Endothelial cell of umbilical vein (primary cell): ENCODE results near the gene SIGLEC15. TPM values are rescaled to one million over a fixed set of nuclear protein-coding genes. Genes with fewer than 3 reads are reported as not detected.

Experiments used
- BruUV-seq: library from RNA; stranded (reverse); fragments of 400-500 nt; replicated peaks from 2 replicates; lab custom pipeline; 2021; lab: Mats Ljungman, UMichigan
- CTCF ChIA-PET: fragments of 300-600, 350-600 bp; sonication (Branson Sonifier 250); formaldehyde crosslinking; loops from one replicate; lab custom pipeline; 2021; ENCODE audit warnings: antibody characterized with exemption, inconsistent platforms; lab: Charles Lee
- POLR2A ChIA-PET: fragments of 300-600, 350-600 bp; sonication (Branson Sonifier 250); formaldehyde crosslinking; loops from one replicate; lab custom pipeline; 2021; ENCODE audit warnings: antibody characterized with exemption, inconsistent platforms; lab: Charles Lee
- DNase-seq: peaks from one replicate; pipeline ENCODE4 v3.0.0-alpha.2; 2011; ENCODE audit warnings: low read depth, low spot score
- FAIRE-seq: peaks from 2 replicates; lab custom pipeline; 2011; peaks lifted over from hg19 to GRCh38; lab: Jason Lieb, UNC
- H2AFZ ChIP-seq: 2 replicates; pipeline ENCODE4 v1.6.0; 2012; ENCODE audit warnings: low read depth, low read length, control low read depth, inconsistent platforms
- H3K27ac ChIP-seq: 2 replicates; pipeline ENCODE4 v1.5.1; 2011; ENCODE audit warnings: low read depth, mild to moderate bottlenecking, control low read depth, low read length, moderate library complexity; ENCODE audit not compliant: insufficient read depth
- H3K27me3 ChIP-seq, 2 experiments: 2 replicates each; pipeline versions ENCODE4 v1.6.0 to v1.6.1; 2011; ENCODE audit warnings: low read length in 2 of 2, mixed read lengths in 1 of 2; ENCODE audit not compliant: control insufficient read depth in 2 of 2, insufficient read depth in 2 of 2
- H3K36me3 ChIP-seq, 2 experiments: 2 replicates in 1 of 2; 3 replicates in 1 of 2; pipeline ENCODE4 v1.5.1; 2011; ENCODE audit warnings: low read length in 2 of 2, mild to moderate bottlenecking in 1 of 2, moderate library complexity in 1 of 2; ENCODE audit not compliant: control insufficient read depth in 2 of 2, insufficient read depth in 2 of 2; ENCODE audit errors: extremely low read depth in 1 of 2
- H3K4me1 ChIP-seq: 3 replicates; pipeline ENCODE4 v1.5.1; 2011; ENCODE audit warnings: mild to moderate bottlenecking, low read length; ENCODE audit not compliant: control insufficient read depth, insufficient read depth; ENCODE audit errors: extremely low read depth
- H3K4me2 ChIP-seq: 2 replicates; pipeline ENCODE4 v1.6.1; 2011; ENCODE audit warnings: low read length, control low read depth, mixed read lengths; ENCODE audit not compliant: insufficient read depth
- H3K4me3 ChIP-seq, 3 experiments: fragments of 200-600 bp in 1 of 3; sonication (generic), shearing (Covaris generic) in 1 of 3; replicated peaks in 1 of 3; 2 replicates each; pipeline ENCODE4 v1.5.1; 2011 to 2016; ENCODE audit warnings: control low read depth in 3 of 3, low read length in 3 of 3, mild to moderate bottlenecking in 2 of 3, inconsistent platforms in 1 of 3, low read depth in 1 of 3, moderate library complexity in 1 of 3; ENCODE audit not compliant: insufficient read depth in 1 of 3
- H3K79me2 ChIP-seq: 2 replicates; pipeline ENCODE4 v1.6.0; 2012; ENCODE audit warnings: low read length, inconsistent platforms; ENCODE audit not compliant: control insufficient read depth, insufficient read depth
- H3K9ac ChIP-seq: replicated peaks from 2 replicates; pipeline ENCODE3; 2011; ENCODE audit warnings: low read length, control low read depth; ENCODE audit not compliant: insufficient read depth; ENCODE audit errors: extremely low read depth
- H3K9me1 ChIP-seq: replicated peaks from 3 replicates; pipeline ENCODE4 v1.6.0; 2011; ENCODE audit warnings: mild to moderate bottlenecking, low read length; ENCODE audit not compliant: control insufficient read depth, insufficient read depth; ENCODE audit errors: extremely low read depth
- H3K9me3 ChIP-seq: replicated peaks from 2 replicates; pipeline ENCODE4 v1.5.1; 2012; ENCODE audit warnings: low read length, inconsistent platforms; ENCODE audit not compliant: control insufficient read depth, insufficient read depth
- H4K20me1 ChIP-seq: replicated peaks from 2 replicates; pipeline ENCODE3; 2011; ENCODE audit warnings: mild to moderate bottlenecking, low read length; ENCODE audit not compliant: control insufficient read depth, insufficient read depth; ENCODE audit errors: extremely low read depth
- CTCF ChIP-seq, 2 donors: IDR thresholded peaks; 1 replicate in 1 of 2; 2 replicates in 1 of 2; pipeline ENCODE4 v1.5.1; 2011; ENCODE audit warnings: low read length in 2 of 2, mild to moderate bottlenecking in 2 of 2, moderate library complexity in 2 of 2, control low read depth in 1 of 2, inconsistent platforms in 1 of 2, low read depth in 1 of 2; ENCODE audit not compliant: insufficient read depth in 1 of 2; ENCODE audit errors: extremely low read depth in 1 of 2
- EZH2 ChIP-seq: IDR thresholded peaks from 2 replicates; pipeline ENCODE4 v1.6.1; 2012; ENCODE audit warnings: borderline replicate concordance, low read depth, mild to moderate bottlenecking, moderate library complexity, low read length, inconsistent platforms; ENCODE audit not compliant: severe bottlenecking
- FOS ChIP-seq: IDR thresholded peaks from 2 replicates; pipeline ENCODE4 v1.6.1; 2011; ENCODE audit warnings: mild to moderate bottlenecking, low read length, moderate library complexity, borderline replicate concordance; ENCODE audit not compliant: insufficient read depth
- GATA2 ChIP-seq: IDR thresholded peaks from 2 replicates; pipeline ENCODE4 v1.7.0; 2011; ENCODE audit warnings: low read depth, mild to moderate bottlenecking, moderate library complexity, mixed read lengths, low read length; ENCODE audit not compliant: insufficient read length, insufficient read depth
- JUN ChIP-seq: IDR thresholded peaks from 2 replicates; pipeline ENCODE4 v1.6.1; 2011; ENCODE audit warnings: borderline replicate concordance, low read depth; ENCODE audit not compliant: insufficient read length, insufficient read depth
- MAX ChIP-seq: IDR thresholded peaks from 2 replicates; pipeline ENCODE4 v1.6.1; 2011; ENCODE audit not compliant: insufficient read depth, insufficient read length
- MYC ChIP-seq: IDR thresholded peaks from one replicate; pipeline ENCODE4 v1.6.1; 2011; ENCODE audit warnings: mild to moderate bottlenecking, low read depth, low read length
- POLR2A ChIP-seq: IDR thresholded peaks from 2 replicates; pipeline ENCODE4 v1.6.1; 2012; ENCODE audit warnings: low read depth, mild to moderate bottlenecking, control low read depth, low read length
- POLR2AphosphoS5 ChIP-seq: IDR thresholded peaks from 2 replicates; pipeline ENCODE4 v1.6.1; 2012; ENCODE audit warnings: low read depth, mild to moderate bottlenecking, control low read depth, low read length, moderate library complexity; ENCODE audit not compliant: insufficient read depth
- dilution Hi-C: fragments of 300-500 bp; cut with MboI; formaldehyde crosslinking; loops from one replicate; pipeline ENCODE4 v1.15.0; 2019; ENCODE audit warnings: low sequenced_read_pairs; ENCODE audit not compliant: extremely low pct_ligation_motif_present
- intact Hi-C: fragments of 100-400 bp; cut with micrococcal nuclease; formaldehyde crosslinking; loops from one replicate; pipeline ENCODE4 v1.10.0; 2022
- polyA plus RNA-seq, 4 experiments: library from polyadenylated mRNA; depleted of rRNA in 3 of 4; stranded (reverse) in 3 of 4; unstranded in 1 of 4; fragments of >200 nt; gene quantifications; 2 replicates each; pipeline versions ENCODE4 v1.2.1 to v1.2.3, GENCODE V29; 2011 to 2012; ENCODE audit warnings: missing spikeins in 1 of 4
- total RNA-seq: library from RNA; stranded (reverse); gene quantifications from 2 replicates; pipeline ENCODE4 v1.2.3, GENCODE V29; 2021

The SIGLEC15 gene
- total and polyA plus RNA-seq, 2 donors (not counting 3 experiments of a cell fraction or from before 2014, with no cell fraction given) = not detected

DNA sequence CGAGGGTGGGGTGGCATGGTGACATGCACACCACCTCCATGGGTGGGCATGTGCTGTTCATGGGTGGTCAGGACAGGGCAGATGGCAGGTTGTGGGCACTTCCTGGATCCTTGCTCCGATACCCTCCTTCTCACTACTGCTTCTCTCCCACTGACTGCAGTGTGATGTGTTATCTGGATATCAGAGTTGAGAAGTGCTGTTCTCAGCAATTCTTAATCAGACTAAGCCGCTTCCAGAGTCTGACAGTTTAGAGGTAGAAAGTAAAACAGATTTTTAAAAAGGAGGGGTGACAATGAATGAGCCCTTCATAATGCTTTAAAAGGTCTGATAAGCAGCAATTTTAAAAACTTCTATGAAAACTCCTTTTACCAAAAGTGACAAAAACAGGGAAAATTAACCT, 33.9 kb downstream of the SIGLEC15 start:
- Histone ChIP-seq H3K27ac (no peak overlapping the region), H3K9ac (no peak overlapping the region), H3K27me3 (no peaks in the 10 kb centered on the region), H3K4me3 (no peak overlapping the region), H3K9me1 (no peaks in the 10 kb centered on the region), H2AFZ (no peak overlapping the region), H3K36me3 (peaks cover 4 to 9% of the 10 kb centered on the region in 2 experiments), H3K9me3 (no peaks in the 10 kb centered on the region), H4K20me1 (no peaks in the 10 kb centered on the region), H3K4me1 (no peaks in the 10 kb centered on the region), H3K79me2 (no peaks in the 10 kb centered on the region), H3K4me2 (no peak overlapping the region)
- no peak for TF ChIP-seq POLR2AphosphoS5
- no peak for TF ChIP-seq FOS
- no peak for TF ChIP-seq POLR2A
- no peak for TF ChIP-seq EZH2
- no peak for TF ChIP-seq MAX
- no peak for TF ChIP-seq JUN
- TF ChIP-seq GATA2 = no peak
- FAIRE-seq = no peak
- DNase-seq = no peak
- ChIA-PET CTCF (interaction anchor here (1.1 kb wide), 1 partner anchor 136 kb away, joined by 5 read pairs; the partner anchor contains the start of gene SLC14A1), POLR2A (no interaction called here)
- dilution Hi-C loops (no loop called here), intact Hi-C loops (no loop called here)
- no TSS peak for BruUV-seq

DNA sequence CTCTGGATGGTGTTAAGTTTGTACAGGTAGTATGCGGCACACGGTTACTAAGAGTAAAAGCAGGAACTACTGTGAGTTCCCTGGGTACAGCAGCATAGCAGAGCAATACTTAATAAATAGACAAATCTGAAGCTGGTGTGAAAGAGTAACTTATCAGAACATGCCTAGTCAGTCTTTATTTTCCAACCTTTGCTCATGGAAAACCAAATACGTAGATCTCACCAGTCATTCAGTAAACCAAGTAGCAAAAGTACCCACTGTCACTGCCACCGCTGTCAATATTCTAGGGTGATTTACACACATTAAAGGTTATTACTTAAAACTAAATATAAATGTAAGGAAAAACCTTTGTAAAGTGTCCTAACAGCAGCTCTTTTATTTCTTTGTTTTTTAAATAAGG, 35.0 kb downstream of the SIGLEC15 start:
- Histone ChIP-seq H3K4me3 (no peak overlapping the region), H3K36me3 (peaks cover 8 to 13% of the 10 kb centered on the region in 2 experiments), H2AFZ (no peak overlapping the region), H3K27ac (no peak overlapping the region), H3K79me2 (no peaks in the 10 kb centered on the region), H3K9me3 (no peaks in the 10 kb centered on the region), H3K9ac (no peak overlapping the region), H3K9me1 (no peaks in the 10 kb centered on the region), H4K20me1 (no peaks in the 10 kb centered on the region), H3K27me3 (no peaks in the 10 kb centered on the region), H3K4me1 (no peaks in the 10 kb centered on the region), H3K4me2 (no peak overlapping the region)
- DNase-seq (no peak), FAIRE-seq (no peak)
- intact Hi-C loops = no loop called here
- dilution Hi-C loops = no loop called here
- TF ChIP-seq POLR2A = no peak
- TF ChIP-seq EZH2 = no peak
- TF ChIP-seq CTCF (IDR thresholded peaks at IDR 0.05; ENCODE audit: extremely low read depth in 1 of 2, insufficient read depth in 1 of 2, low read depth in 1 of 2, low read length in 2 of 2) = no peak
- no peak for TF ChIP-seq MYC
- no peak for TF ChIP-seq JUN
- TF ChIP-seq POLR2AphosphoS5 = no peak
- BruUV-seq = no TSS peak
- ChIA-PET CTCF (interaction anchor here (1.4 to 11.5 kb wide), 2 partner anchors 19 to 213 kb away, joined by 4 to 86 read pairs; no protein-coding TSS in a partner anchor), POLR2A (interaction anchor here (0.6 kb wide), 1 partner anchor 237 kb away, joined by 3 read pairs; no protein-coding TSS in a partner anchor)
